A673 (cell line): Measurements from ENCODE around the gene AHCY.

Source experiments
- EZH2 ChIP-seq: fragments of 200-600 bp; sonication (generic); IDR thresholded peaks from 2 replicates; pipeline ENCODE4 v1.6.1; 2017; ENCODE audit warnings: borderline replicate concordance, low read depth, mild to moderate bottlenecking, mixed read lengths, antibody characterized with exemption, low read length; ENCODE audit not compliant: poor library complexity, severe bottlenecking
- TF ChIP-seq, protein P1 (sequence below): fragments of 300-800, 200-600 bp; sonication (generic); conservative IDR thresholded peaks from 2 replicates; pipeline ENCODE4 v1.5.1; 2017; ENCODE audit warnings: low read depth, mild to moderate bottlenecking, antibody characterized with exemption, low read length, moderate library complexity, mixed read lengths

- TF ChIP-seq, protein P1, sequence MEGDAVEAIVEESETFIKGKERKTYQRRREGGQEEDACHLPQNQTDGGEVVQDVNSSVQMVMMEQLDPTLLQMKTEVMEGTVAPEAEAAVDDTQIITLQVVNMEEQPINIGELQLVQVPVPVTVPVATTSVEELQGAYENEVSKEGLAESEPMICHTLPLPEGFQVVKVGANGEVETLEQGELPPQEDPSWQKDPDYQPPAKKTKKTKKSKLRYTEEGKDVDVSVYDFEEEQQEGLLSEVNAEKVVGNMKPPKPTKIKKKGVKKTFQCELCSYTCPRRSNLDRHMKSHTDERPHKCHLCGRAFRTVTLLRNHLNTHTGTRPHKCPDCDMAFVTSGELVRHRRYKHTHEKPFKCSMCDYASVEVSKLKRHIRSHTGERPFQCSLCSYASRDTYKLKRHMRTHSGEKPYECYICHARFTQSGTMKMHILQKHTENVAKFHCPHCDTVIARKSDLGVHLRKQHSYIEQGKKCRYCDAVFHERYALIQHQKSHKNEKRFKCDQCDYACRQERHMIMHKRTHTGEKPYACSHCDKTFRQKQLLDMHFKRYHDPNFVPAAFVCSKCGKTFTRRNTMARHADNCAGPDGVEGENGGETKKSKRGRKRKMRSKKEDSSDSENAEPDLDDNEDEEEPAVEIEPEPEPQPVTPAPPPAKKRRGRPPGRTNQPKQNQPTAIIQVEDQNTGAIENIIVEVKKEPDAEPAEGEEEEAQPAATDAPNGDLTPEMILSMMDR: no peak
- TF ChIP-seq EZH2: no peak
These were observed 42.2 kb upstream of the AHCY start for GRCh38 chr20:34345402-34345736.
